ENCODE measurements around the gene PASK.

GRCh38 chr2:241068136-241068941 lies 80.9 kb downstream of the PASK start:
- TF ChIP-seq CTCF (conservative IDR thresholded peaks at IDR 0.05; ENCODE audit: low read depth, low read length) (no peak), RFX5 (IDR thresholded peaks at IDR 0.05; ENCODE audit: low read depth, low read length) (no peak), POLR2A (IDR thresholded peaks at IDR 0.05; ENCODE audit: low read depth, low read length) (no peak)

Measured in IMR-90 (cell line).